BE2C (cell line): Measurements from ENCODE around the gene ELMO1.

Source experiments
- DNase-seq: peaks from one replicate; pipeline ENCODE4 v3.0.0-alpha.2; 2020
- H3K27me3 ChIP-seq: fragments of 250-450 bp; sonication (Bioruptor Pico); 2 replicates; pipeline ENCODE4 v1.5.1; 2020; ENCODE audit warnings: mild to moderate bottlenecking
- H3K36me3 ChIP-seq: fragments of 250-450 bp; sonication (Bioruptor Pico); 2 replicates; pipeline ENCODE4 v1.5.1; 2020; ENCODE audit warnings: mild to moderate bottlenecking
- H3K4me1 ChIP-seq: fragments of 250-450 bp; sonication (Bioruptor Pico); 2 replicates; pipeline ENCODE4 v1.5.1; 2020
- H3K4me3 ChIP-seq: 2 replicates; pipeline ENCODE4 v1.5.1; 2011; ENCODE audit warnings: low read depth, low read length
- H3K9me3 ChIP-seq: fragments of 250-450 bp; sonication (Bioruptor Pico); 2 replicates; pipeline ENCODE4 v1.5.1; 2020
- TF ChIP-seq, protein P1 (sequence below): IDR thresholded peaks from 2 replicates; pipeline ENCODE4 v1.5.1; 2012; ENCODE audit warnings: mild to moderate bottlenecking, low read depth, low read length

The ELMO1 gene

DNA sequence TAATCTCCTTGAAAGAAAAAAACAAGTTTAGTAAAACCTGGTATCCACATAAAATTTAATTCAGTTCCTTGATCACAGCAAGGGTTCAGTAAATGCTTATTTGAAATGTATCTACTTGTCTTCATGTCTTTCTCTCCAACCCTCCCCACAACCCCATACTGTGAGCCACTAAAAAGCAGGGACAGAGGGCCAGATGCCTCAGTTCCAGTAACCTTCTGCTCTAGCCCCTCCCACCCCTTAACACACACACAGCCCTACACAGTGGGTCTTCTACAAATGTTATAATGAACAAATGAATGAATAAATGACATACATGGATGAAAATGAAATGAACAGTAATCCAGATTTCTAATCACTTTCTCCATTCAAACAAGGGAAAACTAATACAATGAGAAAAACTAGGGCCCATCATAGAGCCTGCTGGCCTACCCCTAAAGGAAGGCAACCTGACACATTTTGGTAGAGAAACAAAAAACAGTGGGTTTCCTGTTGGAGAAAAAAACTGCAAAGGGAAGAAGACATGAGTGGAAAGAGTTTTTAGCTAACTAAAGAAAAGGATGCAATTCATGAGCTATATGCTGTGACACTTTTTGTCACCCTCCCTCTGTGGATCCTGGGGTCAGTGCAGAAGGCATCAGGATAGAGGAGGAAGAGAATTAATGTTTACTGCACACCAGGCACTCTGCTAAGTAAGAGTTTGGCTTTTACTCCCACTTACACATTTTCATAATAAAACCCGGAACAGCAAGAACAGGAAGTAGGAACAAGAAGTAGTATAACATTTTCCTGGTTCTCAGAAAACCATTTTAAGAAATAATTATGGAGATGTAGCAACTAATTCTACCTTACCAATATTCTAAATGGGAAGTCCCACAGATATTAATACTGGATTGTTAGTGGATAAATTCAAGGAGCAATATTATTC is 38.1 kb downstream of the ELMO1 start:
- Histone ChIP-seq H3K36me3 (no peaks in the 10 kb centered on the region), H3K4me3 (no peak overlapping the region), H3K4me1 (no peaks in the 10 kb centered on the region), H3K9me3 (no peaks in the 10 kb centered on the region), H3K27me3 (no peaks in the 10 kb centered on the region)
- TF ChIP-seq, protein P1, sequence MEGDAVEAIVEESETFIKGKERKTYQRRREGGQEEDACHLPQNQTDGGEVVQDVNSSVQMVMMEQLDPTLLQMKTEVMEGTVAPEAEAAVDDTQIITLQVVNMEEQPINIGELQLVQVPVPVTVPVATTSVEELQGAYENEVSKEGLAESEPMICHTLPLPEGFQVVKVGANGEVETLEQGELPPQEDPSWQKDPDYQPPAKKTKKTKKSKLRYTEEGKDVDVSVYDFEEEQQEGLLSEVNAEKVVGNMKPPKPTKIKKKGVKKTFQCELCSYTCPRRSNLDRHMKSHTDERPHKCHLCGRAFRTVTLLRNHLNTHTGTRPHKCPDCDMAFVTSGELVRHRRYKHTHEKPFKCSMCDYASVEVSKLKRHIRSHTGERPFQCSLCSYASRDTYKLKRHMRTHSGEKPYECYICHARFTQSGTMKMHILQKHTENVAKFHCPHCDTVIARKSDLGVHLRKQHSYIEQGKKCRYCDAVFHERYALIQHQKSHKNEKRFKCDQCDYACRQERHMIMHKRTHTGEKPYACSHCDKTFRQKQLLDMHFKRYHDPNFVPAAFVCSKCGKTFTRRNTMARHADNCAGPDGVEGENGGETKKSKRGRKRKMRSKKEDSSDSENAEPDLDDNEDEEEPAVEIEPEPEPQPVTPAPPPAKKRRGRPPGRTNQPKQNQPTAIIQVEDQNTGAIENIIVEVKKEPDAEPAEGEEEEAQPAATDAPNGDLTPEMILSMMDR = no peak
- DNase-seq = no peak

DNA sequence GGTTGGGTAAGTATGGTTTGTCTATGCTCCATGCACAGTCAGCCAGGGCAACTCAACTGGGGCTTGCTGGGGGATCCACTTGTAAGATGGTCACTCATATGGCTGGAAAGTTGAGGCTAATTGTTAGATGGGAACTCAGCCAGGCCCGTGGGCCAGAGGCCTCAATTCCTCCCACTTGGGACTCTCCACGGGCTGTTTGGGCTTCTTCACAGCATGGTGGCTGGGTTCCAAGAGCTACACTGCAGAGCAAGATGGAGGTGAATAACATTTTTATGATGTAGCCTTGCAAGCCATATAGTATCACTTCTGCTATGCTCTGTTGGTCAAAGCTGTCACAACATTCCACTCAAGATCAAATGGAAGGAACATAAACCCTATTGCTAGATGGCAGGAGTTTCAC is 39.2 kb downstream of the ELMO1 start:
- Histone ChIP-seq H3K9me3 (no peaks in the 10 kb centered on the region), H3K4me1 (no peaks in the 10 kb centered on the region), H3K27me3 (no peaks in the 10 kb centered on the region), H3K4me3 (no peak overlapping the region), H3K36me3 (no peaks in the 10 kb centered on the region)
- no peak for DNase-seq
- TF ChIP-seq, protein P1 = no peak

DNA sequence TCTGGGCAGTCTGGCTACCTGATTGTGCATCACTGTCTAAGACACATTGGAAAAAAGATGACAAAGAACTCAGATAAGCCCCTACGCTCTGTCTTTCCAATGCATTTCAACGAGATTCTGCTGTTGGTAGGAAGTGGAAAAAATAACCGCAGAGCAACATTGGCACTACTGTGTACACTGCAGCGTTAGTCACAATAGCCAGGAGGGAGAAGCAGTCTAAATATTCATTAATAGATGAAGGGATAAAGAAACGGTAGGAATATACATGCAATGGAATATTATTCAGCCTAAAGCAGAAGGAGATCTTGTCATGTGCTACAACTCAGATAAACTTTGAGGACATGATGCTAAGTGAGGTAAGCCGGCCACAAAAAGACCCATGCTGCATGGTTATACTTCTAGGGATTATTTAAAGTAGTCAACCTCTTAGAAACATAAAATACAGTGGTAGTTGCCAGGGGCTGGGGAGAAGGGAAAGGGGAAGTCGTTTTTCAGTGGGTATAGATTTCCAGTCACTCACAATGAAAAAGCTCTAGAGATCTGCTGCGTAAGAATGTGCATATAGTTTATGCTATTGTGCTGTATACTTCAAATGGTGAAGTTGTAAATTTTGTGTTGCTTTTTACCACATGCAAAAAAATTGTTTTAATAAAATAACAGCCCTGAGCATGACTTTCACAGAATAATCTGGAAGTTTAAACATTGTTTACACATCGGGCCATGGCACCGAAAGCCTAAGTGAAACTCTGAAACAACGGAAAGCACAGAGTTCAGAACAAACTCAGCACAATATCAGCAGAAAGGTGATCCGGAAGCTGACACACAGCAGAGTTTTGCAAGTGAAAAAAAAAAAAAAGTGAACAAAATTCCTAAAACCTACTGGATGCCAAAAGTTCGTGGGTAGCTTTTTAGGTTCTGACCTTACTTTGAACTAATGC is 40.1 kb downstream of the ELMO1 start:
- no peak for DNase-seq
- Histone ChIP-seq H3K9me3 (no peaks in the 10 kb centered on the region), H3K4me3 (no peak overlapping the region), H3K27me3 (no peaks in the 10 kb centered on the region), H3K36me3 (no peaks in the 10 kb centered on the region), H3K4me1 (no peaks in the 10 kb centered on the region)
- TF ChIP-seq, protein P1 = no peak

DNA sequence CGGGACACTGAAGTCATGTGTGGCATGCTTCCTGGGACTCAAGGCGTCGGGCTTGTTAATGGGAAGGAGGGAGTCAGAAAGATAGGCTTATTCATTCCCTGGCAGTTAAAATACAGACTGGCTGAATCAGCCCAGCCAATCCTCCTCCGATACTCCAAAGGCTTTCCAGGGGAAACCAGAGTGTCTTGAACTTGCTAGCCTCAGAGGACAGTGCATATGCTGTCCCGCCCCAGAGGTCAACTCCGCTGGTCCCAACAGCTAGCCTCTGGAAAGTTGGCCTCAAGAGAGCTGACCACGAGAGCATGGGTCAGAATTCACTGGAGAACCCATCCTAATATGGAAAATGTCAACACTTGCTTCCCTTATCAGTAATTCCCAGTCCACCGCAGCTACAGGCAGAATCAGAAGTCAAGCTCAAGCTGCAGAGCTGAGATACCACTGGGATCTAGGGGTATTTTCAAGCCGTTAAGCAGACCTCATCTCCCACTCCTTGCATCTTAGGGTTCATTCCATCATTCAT is 43.0 kb downstream of the ELMO1 start:
- Histone ChIP-seq H3K36me3 (no peaks in the 10 kb centered on the region), H3K4me3 (no peak overlapping the region), H3K27me3 (no peaks in the 10 kb centered on the region), H3K4me1 (no peaks in the 10 kb centered on the region), H3K9me3 (no peaks in the 10 kb centered on the region)
- DNase-seq = no peak
- TF ChIP-seq, protein P1 = no peak

DNA sequence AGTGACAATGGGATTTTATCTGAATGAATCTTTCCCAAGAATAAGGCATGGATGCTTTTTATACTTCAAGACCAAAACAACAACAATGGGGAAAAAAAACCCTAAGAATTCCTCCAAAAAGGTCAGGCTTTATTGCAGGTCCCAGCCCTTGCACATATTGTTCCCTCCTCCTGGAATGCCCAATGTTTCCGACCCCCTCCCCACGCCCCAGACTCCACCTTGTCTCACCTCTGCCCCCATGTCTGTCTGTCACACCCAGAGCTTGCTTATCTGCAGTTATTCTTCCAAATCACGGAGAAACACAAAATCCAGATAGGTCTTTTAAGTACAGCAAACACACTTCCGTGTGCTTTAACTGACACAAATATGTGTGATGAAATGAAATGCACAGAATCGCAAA is 43.5 kb downstream of the ELMO1 start:
- no peaks in the 10 kb centered on the region for H3K27me3 ChIP-seq

More for the DNA sequence above, 43.5 kb downstream of the ELMO1 start:
- Histone ChIP-seq H3K4me1 (no peaks in the 10 kb centered on the region), H3K36me3 (no peaks in the 10 kb centered on the region), H3K4me3 (no peak overlapping the region), H3K9me3 (no peaks in the 10 kb centered on the region)
- no peak for DNase-seq
- TF ChIP-seq, protein P1 = no peak
